Endothelial cell of umbilical vein (primary cell): Measurements from ENCODE around the gene PTGES. TPM values are rescaled to one million over a fixed set of nuclear protein-coding genes. Genes with fewer than 3 reads are reported as not detected.

Source experiments
- BruUV-seq: library from RNA; stranded (reverse); fragments of 400-500 nt; replicated peaks from 2 replicates; lab custom pipeline; 2021; lab: Mats Ljungman, UMichigan
- CTCF ChIA-PET: fragments of 300-600, 350-600 bp; sonication (Branson Sonifier 250); formaldehyde crosslinking; loops from one replicate; lab custom pipeline; 2021; ENCODE audit warnings: antibody characterized with exemption, inconsistent platforms; lab: Charles Lee
- POLR2A ChIA-PET: fragments of 300-600, 350-600 bp; sonication (Branson Sonifier 250); formaldehyde crosslinking; loops from one replicate; lab custom pipeline; 2021; ENCODE audit warnings: antibody characterized with exemption, inconsistent platforms; lab: Charles Lee
- DNase-seq: peaks from one replicate; pipeline ENCODE4 v3.0.0-alpha.2; 2011; ENCODE audit warnings: low read depth, low spot score
- FAIRE-seq: peaks from 2 replicates; lab custom pipeline; 2011; peaks lifted over from hg19 to GRCh38; lab: Jason Lieb, UNC
- H2AFZ ChIP-seq: 2 replicates; pipeline ENCODE4 v1.6.0; 2012; ENCODE audit warnings: low read depth, low read length, control low read depth, inconsistent platforms
- H3K27ac ChIP-seq: 2 replicates; pipeline ENCODE4 v1.5.1; 2011; ENCODE audit warnings: low read depth, mild to moderate bottlenecking, control low read depth, low read length, moderate library complexity; ENCODE audit not compliant: insufficient read depth
- H3K27me3 ChIP-seq, 2 experiments: 2 replicates each; pipeline versions ENCODE4 v1.6.0 to v1.6.1; 2011; ENCODE audit warnings: low read length in 2 of 2, mixed read lengths in 1 of 2; ENCODE audit not compliant: control insufficient read depth in 2 of 2, insufficient read depth in 2 of 2
- H3K36me3 ChIP-seq, 2 experiments: 2 replicates in 1 of 2; 3 replicates in 1 of 2; pipeline ENCODE4 v1.5.1; 2011; ENCODE audit warnings: low read length in 2 of 2, mild to moderate bottlenecking in 1 of 2, moderate library complexity in 1 of 2; ENCODE audit not compliant: control insufficient read depth in 2 of 2, insufficient read depth in 2 of 2; ENCODE audit errors: extremely low read depth in 1 of 2
- H3K4me1 ChIP-seq: 3 replicates; pipeline ENCODE4 v1.5.1; 2011; ENCODE audit warnings: mild to moderate bottlenecking, low read length; ENCODE audit not compliant: control insufficient read depth, insufficient read depth; ENCODE audit errors: extremely low read depth
- H3K4me2 ChIP-seq: 2 replicates; pipeline ENCODE4 v1.6.1; 2011; ENCODE audit warnings: low read length, control low read depth, mixed read lengths; ENCODE audit not compliant: insufficient read depth
- H3K4me3 ChIP-seq, 3 experiments: fragments of 200-600 bp in 1 of 3; sonication (generic), shearing (Covaris generic) in 1 of 3; replicated peaks in 1 of 3; 2 replicates each; pipeline ENCODE4 v1.5.1; 2011 to 2016; ENCODE audit warnings: control low read depth in 3 of 3, low read length in 3 of 3, mild to moderate bottlenecking in 2 of 3, inconsistent platforms in 1 of 3, low read depth in 1 of 3, moderate library complexity in 1 of 3; ENCODE audit not compliant: insufficient read depth in 1 of 3
- H3K79me2 ChIP-seq: 2 replicates; pipeline ENCODE4 v1.6.0; 2012; ENCODE audit warnings: low read length, inconsistent platforms; ENCODE audit not compliant: control insufficient read depth, insufficient read depth
- H3K9ac ChIP-seq: replicated peaks from 2 replicates; pipeline ENCODE3; 2011; ENCODE audit warnings: low read length, control low read depth; ENCODE audit not compliant: insufficient read depth; ENCODE audit errors: extremely low read depth
- H3K9me1 ChIP-seq: replicated peaks from 3 replicates; pipeline ENCODE4 v1.6.0; 2011; ENCODE audit warnings: mild to moderate bottlenecking, low read length; ENCODE audit not compliant: control insufficient read depth, insufficient read depth; ENCODE audit errors: extremely low read depth
- H3K9me3 ChIP-seq: replicated peaks from 2 replicates; pipeline ENCODE4 v1.5.1; 2012; ENCODE audit warnings: low read length, inconsistent platforms; ENCODE audit not compliant: control insufficient read depth, insufficient read depth
- H4K20me1 ChIP-seq: replicated peaks from 2 replicates; pipeline ENCODE3; 2011; ENCODE audit warnings: mild to moderate bottlenecking, low read length; ENCODE audit not compliant: control insufficient read depth, insufficient read depth; ENCODE audit errors: extremely low read depth
- EZH2 ChIP-seq: IDR thresholded peaks from 2 replicates; pipeline ENCODE4 v1.6.1; 2012; ENCODE audit warnings: borderline replicate concordance, low read depth, mild to moderate bottlenecking, moderate library complexity, low read length, inconsistent platforms; ENCODE audit not compliant: severe bottlenecking
- FOS ChIP-seq: IDR thresholded peaks from 2 replicates; pipeline ENCODE4 v1.6.1; 2011; ENCODE audit warnings: mild to moderate bottlenecking, low read length, moderate library complexity, borderline replicate concordance; ENCODE audit not compliant: insufficient read depth
- GATA2 ChIP-seq: IDR thresholded peaks from 2 replicates; pipeline ENCODE4 v1.7.0; 2011; ENCODE audit warnings: low read depth, mild to moderate bottlenecking, moderate library complexity, mixed read lengths, low read length; ENCODE audit not compliant: insufficient read length, insufficient read depth
- JUN ChIP-seq: IDR thresholded peaks from 2 replicates; pipeline ENCODE4 v1.6.1; 2011; ENCODE audit warnings: borderline replicate concordance, low read depth; ENCODE audit not compliant: insufficient read length, insufficient read depth
- MYC ChIP-seq: IDR thresholded peaks from one replicate; pipeline ENCODE4 v1.6.1; 2011; ENCODE audit warnings: mild to moderate bottlenecking, low read depth, low read length
- POLR2A ChIP-seq: IDR thresholded peaks from 2 replicates; pipeline ENCODE4 v1.6.1; 2012; ENCODE audit warnings: low read depth, mild to moderate bottlenecking, control low read depth, low read length
- POLR2AphosphoS5 ChIP-seq: IDR thresholded peaks from 2 replicates; pipeline ENCODE4 v1.6.1; 2012; ENCODE audit warnings: low read depth, mild to moderate bottlenecking, control low read depth, low read length, moderate library complexity; ENCODE audit not compliant: insufficient read depth
- dilution Hi-C: fragments of 300-500 bp; cut with MboI; formaldehyde crosslinking; loops from one replicate; pipeline ENCODE4 v1.15.0; 2019; ENCODE audit warnings: low sequenced_read_pairs; ENCODE audit not compliant: extremely low pct_ligation_motif_present
- intact Hi-C: fragments of 100-400 bp; cut with micrococcal nuclease; formaldehyde crosslinking; loops from one replicate; pipeline ENCODE4 v1.10.0; 2022
- polyA plus RNA-seq, 4 experiments: library from polyadenylated mRNA; depleted of rRNA in 3 of 4; stranded (reverse) in 3 of 4; unstranded in 1 of 4; fragments of >200 nt; gene quantifications; 2 replicates each; pipeline versions ENCODE4 v1.2.1 to v1.2.3, GENCODE V29; 2011 to 2012; ENCODE audit warnings: missing spikeins in 1 of 4
- total RNA-seq: library from RNA; stranded (reverse); gene quantifications from 2 replicates; pipeline ENCODE4 v1.2.3, GENCODE V29; 2021
- TF ChIP-seq, protein P1 (sequence below): IDR thresholded peaks from 2 replicates; pipeline ENCODE4 v1.6.1; 2011; ENCODE audit not compliant: insufficient read depth, insufficient read length
- TF ChIP-seq, protein P2 (sequence below), 2 donors: IDR thresholded peaks; 1 replicate in 1 of 2; 2 replicates in 1 of 2; pipeline ENCODE4 v1.5.1; 2011; ENCODE audit warnings: low read length in 2 of 2, mild to moderate bottlenecking in 2 of 2, moderate library complexity in 2 of 2, control low read depth in 1 of 2, inconsistent platforms in 1 of 2, low read depth in 1 of 2; ENCODE audit not compliant: insufficient read depth in 1 of 2; ENCODE audit errors: extremely low read depth in 1 of 2

The PTGES gene
- total and polyA plus RNA-seq, 2 donors (not counting 3 experiments of a cell fraction or from before 2014, with no cell fraction given) = not detected

DNA sequence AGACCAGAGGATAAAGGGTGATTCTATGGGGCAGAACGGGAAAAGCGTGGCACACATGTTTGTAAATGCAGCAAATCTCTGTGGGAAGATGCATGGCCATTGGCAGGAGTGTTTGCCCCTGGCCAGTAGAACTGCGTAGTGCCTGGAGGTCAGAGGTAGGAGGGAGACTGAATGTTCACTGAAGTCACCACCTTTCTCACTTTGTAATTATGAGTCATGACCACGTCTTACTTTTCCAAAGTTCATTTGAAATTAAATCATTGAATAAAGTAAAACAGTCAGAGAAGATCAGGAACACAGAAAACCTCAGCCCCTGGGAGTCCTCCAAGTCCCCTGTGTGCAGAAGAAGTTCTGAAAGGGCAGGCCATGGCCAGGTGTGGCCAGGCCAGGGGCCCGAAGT lies 4.6 kb downstream of the PTGES start:
- Histone ChIP-seq H3K9me1 (no peaks in the 10 kb centered on the region), H4K20me1 (no peaks in the 10 kb centered on the region), H3K9ac (no peak overlapping the region), H3K9me3 (no peaks in the 10 kb centered on the region), H2AFZ (no peak overlapping the region), H3K27me3 (peaks cover under 1 to 5% of the 10 kb centered on the region in 2 experiments), H3K4me1 (no peaks in the 10 kb centered on the region), H3K4me2 (no peak overlapping the region), H3K36me3 (no peaks in the 10 kb centered on the region), H3K4me3 (no peak overlapping the region), H3K79me2 (no peaks in the 10 kb centered on the region), H3K27ac (no peak overlapping the region)
- FAIRE-seq = no peak
- DNase-seq = no peak
- BruUV-seq = no TSS peak
- intact Hi-C loops (no loop called here), dilution Hi-C loops (no loop called here)
- ChIA-PET CTCF (interaction anchor here (5.5 kb wide), 1 partner anchor 10 kb away, joined by 28 read pairs; no protein-coding TSS in a partner anchor), POLR2A (no interaction called here)
- no peak for TF ChIP-seq GATA2
- no peak for TF ChIP-seq EZH2
- TF ChIP-seq, protein P1, sequence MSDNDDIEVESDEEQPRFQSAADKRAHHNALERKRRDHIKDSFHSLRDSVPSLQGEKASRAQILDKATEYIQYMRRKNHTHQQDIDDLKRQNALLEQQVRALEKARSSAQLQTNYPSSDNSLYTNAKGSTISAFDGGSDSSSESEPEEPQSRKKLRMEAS = no peak
- no peak for TF ChIP-seq MYC
- no peak for TF ChIP-seq POLR2AphosphoS5
- TF ChIP-seq JUN = no peak
- TF ChIP-seq FOS = no peak
- TF ChIP-seq POLR2A = no peak
- TF ChIP-seq, protein P2, sequence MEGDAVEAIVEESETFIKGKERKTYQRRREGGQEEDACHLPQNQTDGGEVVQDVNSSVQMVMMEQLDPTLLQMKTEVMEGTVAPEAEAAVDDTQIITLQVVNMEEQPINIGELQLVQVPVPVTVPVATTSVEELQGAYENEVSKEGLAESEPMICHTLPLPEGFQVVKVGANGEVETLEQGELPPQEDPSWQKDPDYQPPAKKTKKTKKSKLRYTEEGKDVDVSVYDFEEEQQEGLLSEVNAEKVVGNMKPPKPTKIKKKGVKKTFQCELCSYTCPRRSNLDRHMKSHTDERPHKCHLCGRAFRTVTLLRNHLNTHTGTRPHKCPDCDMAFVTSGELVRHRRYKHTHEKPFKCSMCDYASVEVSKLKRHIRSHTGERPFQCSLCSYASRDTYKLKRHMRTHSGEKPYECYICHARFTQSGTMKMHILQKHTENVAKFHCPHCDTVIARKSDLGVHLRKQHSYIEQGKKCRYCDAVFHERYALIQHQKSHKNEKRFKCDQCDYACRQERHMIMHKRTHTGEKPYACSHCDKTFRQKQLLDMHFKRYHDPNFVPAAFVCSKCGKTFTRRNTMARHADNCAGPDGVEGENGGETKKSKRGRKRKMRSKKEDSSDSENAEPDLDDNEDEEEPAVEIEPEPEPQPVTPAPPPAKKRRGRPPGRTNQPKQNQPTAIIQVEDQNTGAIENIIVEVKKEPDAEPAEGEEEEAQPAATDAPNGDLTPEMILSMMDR (IDR thresholded peaks at IDR 0.05; ENCODE audit: extremely low read depth in 1 of 2, insufficient read depth in 1 of 2, low read depth in 1 of 2, low read length in 2 of 2) = no peak
